CD4-positive, alpha-beta T cell (primary cell): Measurements from ENCODE around the gene KCNAB1. TPM values are rescaled to one million over a fixed set of nuclear protein-coding genes. Genes with fewer than 3 reads are reported as not detected.

Source experiments
- ATAC-seq: fragments of 200-7000 bp; cut with Tn5 transposase; one replicate; pipeline ENCODE4 v1.10.0; 2022; ENCODE audit warnings: mild to moderate bottlenecking; ENCODE audit not compliant: poor library complexity
- CTCF ChIA-PET: fragments of 350-600 bp; sonication (Branson Sonifier 250); formaldehyde crosslinking; loops from one replicate; lab custom pipeline; 2021; ENCODE audit warnings: antibody characterized with exemption, inconsistent platforms; lab: Charles Lee
- POLR2A ChIA-PET: fragments of 350-600 bp; sonication (Branson Sonifier 250); formaldehyde crosslinking; loops from one replicate; lab custom pipeline; 2021; ENCODE audit warnings: antibody characterized with exemption, inconsistent platforms; lab: Charles Lee
- DNase-seq, 14 experiments: peaks; one replicate each; pipeline ENCODE4 v3.0.0-alpha.2; 2013 to 2020; ENCODE audit warnings: mixed read lengths in 2 of 14
- H3K27ac ChIP-seq, 2 donors: one replicate each; pipeline versions ENCODE4 v1.5.1 to v1.7.0; 2013; ENCODE audit warnings: low read length in 2 of 2, low read depth in 1 of 2, mild to moderate bottlenecking in 1 of 2
- H3K27me3 ChIP-seq, 2 experiments: 1 replicate in 1 of 2; 2 replicates in 1 of 2; pipeline versions ENCODE4 v1.6.1 to v1.7.0; 2013; ENCODE audit warnings: low read length in 2 of 2, control low read depth in 1 of 2, mild to moderate bottlenecking in 1 of 2, moderate library complexity in 1 of 2; ENCODE audit not compliant: insufficient read depth in 2 of 2, control insufficient read depth in 1 of 2
- H3K36me3 ChIP-seq: one replicate; pipeline ENCODE4 v1.6.1; 2013; ENCODE audit warnings: low read length, control low read depth; ENCODE audit not compliant: insufficient read depth
- H3K4me1 ChIP-seq: one replicate; pipeline ENCODE4 v1.6.1; 2013; ENCODE audit warnings: low read length, control low read depth; ENCODE audit not compliant: insufficient read depth
- H3K4me3 ChIP-seq: one replicate; pipeline ENCODE4 v1.5.1; 2013; ENCODE audit warnings: mild to moderate bottlenecking, low read length, moderate library complexity
- H3K9me3 ChIP-seq, 2 experiments: 1 replicate in 1 of 2; 2 replicates in 1 of 2; pipeline versions ENCODE4 v1.6.1 to v1.7.0; 2013; ENCODE audit warnings: low read length in 2 of 2, mild to moderate bottlenecking in 2 of 2, control low read depth in 1 of 2, moderate library complexity in 1 of 2; ENCODE audit not compliant: control insufficient read depth in 1 of 2, insufficient read depth in 1 of 2
- H3K27ac Mint-ChIP-seq: one replicate; pipeline ENCODE4 v1.8.0; 2020; ENCODE audit warnings: mixed read lengths
- H3K27me3 Mint-ChIP-seq: one replicate; pipeline ENCODE4 v1.8.0; 2021; ENCODE audit warnings: mixed read lengths
- H3K36me3 Mint-ChIP-seq: one replicate; pipeline ENCODE4 v1.8.0; 2021; ENCODE audit warnings: low read depth, mixed read lengths
- H3K4me1 Mint-ChIP-seq: one replicate; pipeline ENCODE4 v1.8.0; 2021; ENCODE audit warnings: low read depth, mixed read lengths
- H3K4me3 Mint-ChIP-seq: one replicate; pipeline ENCODE4 v1.8.0; 2020; ENCODE audit warnings: mild to moderate bottlenecking, mixed read lengths
- H3K9me3 Mint-ChIP-seq: one replicate; pipeline ENCODE4 v1.8.0; 2020; ENCODE audit warnings: mixed read lengths
- intact Hi-C, 2 experiments: fragments of 100-400 bp; cut with DNase I in 1 of 2; cut with micrococcal nuclease in 1 of 2; formaldehyde crosslinking; loops; one replicate each; pipeline versions ENCODE4 v1.15.1 to v1.9.0; 2023 to 2025; cut with DNase I, micrococcal nuclease
- total RNA-seq, 174 experiments: library from RNA in 2 of 174; stranded (reverse) in 2 of 174; gene quantifications; one replicate each; pipeline ENCODE4 v1.2.3 and lab custom pipeline; 2021 to 2026
- TF ChIP-seq, protein P1 (sequence below): fragments of 200-600 bp; IDR thresholded peaks from one replicate; pipeline ENCODE4 v1.8.0; 2022; ENCODE audit warnings: antibody characterized with exemption, mild to moderate bottlenecking

The KCNAB1 gene
- total RNA-seq, 2 experiments from 2014 or later = 0.14 TPM; not detected in 1

DNA sequence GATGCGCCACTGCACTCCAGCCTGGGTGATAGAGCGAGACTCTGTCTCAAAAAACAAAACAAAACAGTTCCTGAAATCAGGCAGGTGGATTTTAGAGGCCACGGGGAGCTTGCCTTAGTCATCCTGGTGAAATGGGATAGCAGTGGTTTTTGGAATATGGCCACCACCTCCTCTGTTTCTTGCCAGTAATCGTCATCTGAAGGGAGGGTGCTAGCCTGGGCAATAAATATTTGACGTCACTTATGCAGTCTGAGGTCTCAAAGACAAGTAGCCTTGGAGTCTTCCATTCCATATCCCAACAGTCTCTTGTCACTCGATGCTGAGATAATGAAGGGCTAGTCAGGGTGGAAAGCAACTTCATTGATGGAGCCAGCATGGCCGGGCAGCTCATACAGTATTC is 55.2 kb downstream of the KCNAB1 start:
- DNase-seq = no peak
- no peak for ATAC-seq
- H3K9me3 ChIP-seq = no peaks in the 10 kb centered on the region
- CTCF ChIA-PET = no interaction called here
- H3K27me3 ChIP-seq = no peaks in the 10 kb centered on the region
- TF ChIP-seq, protein P1, sequence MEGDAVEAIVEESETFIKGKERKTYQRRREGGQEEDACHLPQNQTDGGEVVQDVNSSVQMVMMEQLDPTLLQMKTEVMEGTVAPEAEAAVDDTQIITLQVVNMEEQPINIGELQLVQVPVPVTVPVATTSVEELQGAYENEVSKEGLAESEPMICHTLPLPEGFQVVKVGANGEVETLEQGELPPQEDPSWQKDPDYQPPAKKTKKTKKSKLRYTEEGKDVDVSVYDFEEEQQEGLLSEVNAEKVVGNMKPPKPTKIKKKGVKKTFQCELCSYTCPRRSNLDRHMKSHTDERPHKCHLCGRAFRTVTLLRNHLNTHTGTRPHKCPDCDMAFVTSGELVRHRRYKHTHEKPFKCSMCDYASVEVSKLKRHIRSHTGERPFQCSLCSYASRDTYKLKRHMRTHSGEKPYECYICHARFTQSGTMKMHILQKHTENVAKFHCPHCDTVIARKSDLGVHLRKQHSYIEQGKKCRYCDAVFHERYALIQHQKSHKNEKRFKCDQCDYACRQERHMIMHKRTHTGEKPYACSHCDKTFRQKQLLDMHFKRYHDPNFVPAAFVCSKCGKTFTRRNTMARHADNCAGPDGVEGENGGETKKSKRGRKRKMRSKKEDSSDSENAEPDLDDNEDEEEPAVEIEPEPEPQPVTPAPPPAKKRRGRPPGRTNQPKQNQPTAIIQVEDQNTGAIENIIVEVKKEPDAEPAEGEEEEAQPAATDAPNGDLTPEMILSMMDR = no peak
- POLR2A ChIA-PET = no interaction called here
- no peaks in the 10 kb centered on the region for H3K36me3 ChIP-seq
- H3K4me3 Mint-ChIP-seq = no peak overlapping the region
- no peak overlapping the region for H3K27ac Mint-ChIP-seq
- H3K4me1 ChIP-seq = no peaks in the 10 kb centered on the region
- no peak overlapping the region for H3K4me3 ChIP-seq
- no peaks in the 10 kb centered on the region for H3K9me3 Mint-ChIP-seq
- intact Hi-C loops = no loop called here
- no peaks in the 10 kb centered on the region for H3K4me1 Mint-ChIP-seq
- no peaks in the 10 kb centered on the region for H3K36me3 Mint-ChIP-seq
- H3K27ac ChIP-seq = no peak overlapping the region
- peaks cover 15% of the 10 kb centered on the region for H3K27me3 Mint-ChIP-seq

DNA sequence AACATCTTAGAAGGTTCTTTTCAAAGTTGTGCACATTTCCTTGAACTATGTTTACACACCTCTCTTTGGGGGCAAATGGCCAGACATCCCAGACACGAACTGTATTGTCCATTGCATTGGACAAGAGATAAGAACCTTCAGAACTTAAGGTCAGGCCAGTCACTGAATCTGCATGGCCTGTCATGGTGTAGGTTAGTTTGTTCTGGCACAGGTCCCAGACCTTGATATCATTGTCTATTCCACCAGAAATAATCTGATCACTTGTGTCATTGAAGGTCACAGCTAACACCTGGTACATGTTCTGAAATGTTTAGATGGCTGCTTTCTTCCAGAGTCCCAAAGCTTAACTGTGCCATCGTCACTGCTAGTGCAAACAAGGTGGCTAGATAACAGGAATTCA is 55.7 kb downstream of the KCNAB1 start:
- H3K4me3 ChIP-seq = no peak overlapping the region

DNA sequence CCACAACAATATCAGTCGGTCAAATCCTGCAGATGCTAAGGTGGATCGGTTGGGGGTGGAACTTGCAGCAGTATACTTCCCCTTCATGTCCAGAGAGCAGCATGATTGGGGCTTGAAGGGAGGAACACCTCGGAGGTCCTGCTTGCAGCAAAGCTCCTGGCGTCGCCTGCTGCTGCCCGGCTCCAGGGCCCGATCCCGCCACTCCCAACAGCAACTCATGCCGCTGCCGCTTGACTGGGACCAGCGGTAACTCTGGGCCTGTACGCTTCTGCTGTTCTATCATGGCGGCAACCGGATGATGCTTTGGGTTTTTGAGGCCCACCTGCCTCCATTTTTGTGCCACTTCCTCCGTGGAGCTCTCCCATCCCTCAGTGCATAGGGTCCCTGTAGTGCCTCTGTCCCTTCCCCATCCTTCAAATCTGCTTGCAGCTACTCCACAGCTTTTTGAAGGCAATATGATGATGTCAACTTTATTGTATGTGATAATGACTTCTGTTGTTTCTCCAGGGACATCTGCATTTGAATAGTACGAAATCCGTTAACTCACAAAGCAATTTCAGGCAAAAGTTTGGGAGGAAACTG is 56.3 kb downstream of the KCNAB1 start:
- TF ChIP-seq, protein P1 = no peak
- Mint-ChIP-seq H3K4me1 (no peaks in the 10 kb centered on the region), H3K27ac (no peak overlapping the region), H3K27me3 (peaks cover 10% of the 10 kb centered on the region), H3K4me3 (no peak overlapping the region), H3K9me3 (no peaks in the 10 kb centered on the region), H3K36me3 (no peaks in the 10 kb centered on the region)
- intact Hi-C loops = no loop called here
- Histone ChIP-seq H3K4me1 (no peaks in the 10 kb centered on the region), H3K36me3 (no peaks in the 10 kb centered on the region), H3K9me3 (no peaks in the 10 kb centered on the region), H3K27me3 (no peaks in the 10 kb centered on the region), H3K4me3 (no peak overlapping the region), H3K27ac (no peak overlapping the region)
- POLR2A ChIA-PET = no interaction called here
- CTCF ChIA-PET = no interaction called here
- no peak for ATAC-seq
- DNase-seq = no peak

More for the DNA sequence above, 55.7 kb downstream of the KCNAB1 start:
- Mint-ChIP-seq H3K27me3 (peaks cover 10% of the 10 kb centered on the region), H3K4me3 (no peak overlapping the region), H3K4me1 (no peaks in the 10 kb centered on the region), H3K9me3 (no peaks in the 10 kb centered on the region), H3K36me3 (no peaks in the 10 kb centered on the region), H3K27ac (no peak overlapping the region)
- ChIA-PET CTCF (no interaction called here), POLR2A (no interaction called here)
- ATAC-seq (no peak), DNase-seq (no peak)
- intact Hi-C loops = no loop called here
- H3K4me1 ChIP-seq = no peaks in the 10 kb centered on the region
- H3K27ac ChIP-seq = no peak overlapping the region
- no peaks in the 10 kb centered on the region for H3K36me3 ChIP-seq
- H3K27me3 ChIP-seq = no peaks in the 10 kb centered on the region
- TF ChIP-seq, protein P1 = no peak
- H3K9me3 ChIP-seq = no peaks in the 10 kb centered on the region
